Activated naive CD8-positive, alpha-beta T cell treated with anti-CD3 and anti-CD28 coated beads, Interleukin-2, amount 10 ng/mL, durations not matched to agents 7 days and 5 days (primary cell): ENCODE results near the gene RAB5B. TPM values are rescaled to one million over a fixed set of nuclear protein-coding genes. Genes with fewer than 3 reads are reported as not detected.
A peak's percentile ranks its signal among the peaks of the same experiment; 100 is the strongest.
"Not testable (repeated sequence)": the region's sequence is repeated elsewhere in the genome, so short reads cannot be mapped to it uniquely, and the experiment has no call there.

Experiments
- ATAC-seq: fragments of 150-1000 bp; cut with Tn5 transposase; one replicate; pipeline ENCODE4 v1.10.0; 2021; ENCODE audit warnings: low read depth, moderate library complexity
- POLR2A ChIA-PET: fragments of 350-600 bp; sonication (Branson Sonifier 250); formaldehyde crosslinking; loops from one replicate; lab custom pipeline; 2021; ENCODE audit warnings: antibody characterized with exemption; lab: Charles Lee
- DNase-seq: peaks from one replicate; pipeline ENCODE4 v3.0.0; 2021
- H3K27ac Mint-ChIP-seq: one replicate; pipeline ENCODE4 v1.8.0; 2022; ENCODE audit warnings: mild to moderate bottlenecking, mixed read lengths
- H3K27me3 Mint-ChIP-seq: one replicate; pipeline ENCODE4 v1.8.0; 2022; ENCODE audit warnings: mild to moderate bottlenecking, moderate library complexity, mixed read lengths
- H3K36me3 Mint-ChIP-seq: one replicate; pipeline ENCODE4 v1.8.0; 2021; ENCODE audit warnings: mild to moderate bottlenecking, mixed read lengths
- H3K4me1 Mint-ChIP-seq: one replicate; pipeline ENCODE4 v1.8.0; 2021; ENCODE audit warnings: mixed read lengths
- H3K4me3 Mint-ChIP-seq: one replicate; pipeline ENCODE4 v1.8.0; 2022; ENCODE audit warnings: mild to moderate bottlenecking, moderate library complexity, mixed read lengths
- H3K9me3 Mint-ChIP-seq: one replicate; pipeline ENCODE4 v1.8.0; 2021; ENCODE audit warnings: mixed read lengths
- total RNA-seq, 2 experiments: library from RNA; stranded (reverse); gene quantifications; one replicate each; pipeline ENCODE4 v1.2.3, GENCODE V29; 2021

Gene RAB5B
- total RNA-seq, 2 experiments from 2014 or later: 69.7 to 72.4 TPM

DNA sequence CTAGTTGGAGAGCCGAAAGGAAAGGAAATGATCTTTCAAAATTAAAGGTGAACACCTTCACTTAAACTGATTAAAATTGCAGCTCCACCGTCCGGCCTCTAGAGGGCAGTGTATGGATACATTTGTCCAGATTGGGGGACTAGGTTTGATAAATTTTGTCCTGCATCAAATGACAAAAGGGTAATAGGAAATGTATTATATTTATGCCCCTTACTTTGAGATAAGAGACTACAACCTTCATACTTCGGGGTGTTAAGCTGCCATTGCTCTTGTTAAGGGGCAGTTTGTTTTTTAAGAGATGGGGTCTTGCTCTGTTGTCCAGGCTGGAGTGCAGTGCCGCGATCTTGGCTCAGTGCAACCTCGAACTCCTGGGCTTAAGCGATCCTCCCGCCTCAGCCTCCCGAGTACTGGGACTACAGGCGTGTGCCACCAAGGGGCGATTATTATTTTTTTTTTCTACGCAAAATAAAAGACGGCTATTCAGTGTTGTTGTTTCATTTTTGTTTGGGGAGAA, 22.4 kb downstream of the RAB5B start:
- ATAC-seq: peak; percentile 49
- Mint-ChIP-seq H3K4me1 (peaks cover 21% of the 10 kb centered on the region), H3K27ac (peak overlapping the region; percentile 56), H3K9me3 (no peaks in the 10 kb centered on the region), H3K36me3 (peaks cover 18% of the 10 kb centered on the region), H3K27me3 (peaks cover 2% of the 10 kb centered on the region), H3K4me3 (peak overlapping the region; percentile 86)
- DNase-seq: no peak
- POLR2A ChIA-PET: interaction anchor here (0.6 to 3.1 kb wide), 13 partner anchors 10 to 279 kb away, joined by 3 to 18 read pairs (median 3); partner anchors contain the start of genes IKZF4, PA2G4, RAB5B and ZC3H10

GRCh38 chr12:55996715-55997534, 23.0 kb downstream of the RAB5B start, which contains the start of gene SUOX:
Gene SUOX (plus strand): TSS chr12:55997276. CDS start chr12:56002222, 4,946 bp downstream.
- POLR2A ChIA-PET: interaction anchor here (0.6 to 3.1 kb wide), 9 partner anchors 11 to 259 kb away, joined by 3 to 18 read pairs (median 14); partner anchors contain the start of genes IKZF4, PA2G4, RAB5B and ZC3H10
- DNase-seq: peak; percentile 55
- Mint-ChIP-seq H3K4me3 (peak within 1 kb of the TSS; percentile 86), H3K4me1 (peaks cover 21% of the 10 kb centered on the region), H3K27me3 (peaks cover 2% of the 10 kb centered on the region), H3K36me3 (peaks cover 13% of the 10 kb centered on the region), H3K9me3 (no peaks in the 10 kb centered on the region), H3K27ac (peak within 1 kb of the TSS; percentile 56)
- peak; percentile 87 for ATAC-seq

DNA sequence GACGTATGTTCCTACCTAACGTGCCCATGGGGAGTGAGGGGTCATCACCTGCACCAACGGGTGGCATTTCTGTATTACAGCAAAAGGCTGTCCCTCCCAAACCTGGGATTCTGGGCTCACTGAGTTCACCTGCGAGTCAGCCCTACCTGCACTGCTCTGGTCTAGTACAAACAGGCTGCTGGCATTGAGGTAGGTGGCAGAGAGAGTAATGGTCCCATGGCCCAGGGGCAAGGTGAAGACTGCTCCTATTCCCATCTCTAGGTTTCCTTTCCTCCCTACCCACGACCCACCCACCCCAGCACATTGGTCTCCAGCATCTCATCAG, 23.6 kb downstream of the RAB5B start:
- H3K4me1 Mint-ChIP-seq: peaks cover 21% of the 10 kb centered on the region
- peaks cover 2% of the 10 kb centered on the region for H3K27me3 Mint-ChIP-seq
- no peak for ATAC-seq
- no peak for DNase-seq
- POLR2A ChIA-PET: interaction anchor here (2.1 to 3.1 kb wide), 5 partner anchors 10 to 107 kb away, joined by 14 to 18 read pairs (median 15); partner anchors contain the start of genes IKZF4, PA2G4 and RAB5B
- peaks cover 9% of the 10 kb centered on the region for H3K36me3 Mint-ChIP-seq
- H3K4me3 Mint-ChIP-seq: peak overlapping the region; percentile 86
- H3K9me3 Mint-ChIP-seq: no peaks in the 10 kb centered on the region
- no peak overlapping the region for H3K27ac Mint-ChIP-seq

DNA sequence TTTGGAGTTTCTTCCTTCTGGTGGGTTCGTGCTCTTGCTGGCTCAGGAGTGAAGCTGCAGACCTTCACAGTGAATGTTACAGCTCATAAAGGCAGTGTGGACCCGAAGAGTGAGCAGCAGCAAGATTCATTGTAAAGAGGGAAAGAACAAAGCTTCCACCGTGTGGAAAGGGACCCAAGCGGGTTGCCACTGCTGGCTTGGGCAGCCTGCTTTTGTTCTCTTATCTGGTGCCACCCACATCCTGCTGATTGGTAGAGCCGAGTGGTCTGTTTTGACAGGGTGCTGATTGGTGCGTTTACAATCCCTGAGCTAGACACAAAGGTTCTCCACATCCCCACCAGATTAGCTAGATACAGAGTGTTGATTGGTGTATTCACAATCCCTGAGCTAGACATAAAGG, 25.6 kb downstream of the RAB5B start:
- H3K27me3 Mint-ChIP-seq, H3K36me3 Mint-ChIP-seq, ATAC-seq, DNase-seq, H3K9me3 Mint-ChIP-seq: not testable (repeated sequence)
- peak overlapping the region; percentile 31 for H3K4me3 Mint-ChIP-seq
- peak overlapping the region; percentile 10 for H3K27ac Mint-ChIP-seq
- POLR2A ChIA-PET: interaction anchor here (1.0 to 2.5 kb wide), 2 partner anchors 21 to 25 kb away, joined by 3 to 9 read pairs; partner anchors contain the start of gene IKZF4
- peaks cover 20% of the 10 kb centered on the region for H3K4me1 Mint-ChIP-seq

DNA sequence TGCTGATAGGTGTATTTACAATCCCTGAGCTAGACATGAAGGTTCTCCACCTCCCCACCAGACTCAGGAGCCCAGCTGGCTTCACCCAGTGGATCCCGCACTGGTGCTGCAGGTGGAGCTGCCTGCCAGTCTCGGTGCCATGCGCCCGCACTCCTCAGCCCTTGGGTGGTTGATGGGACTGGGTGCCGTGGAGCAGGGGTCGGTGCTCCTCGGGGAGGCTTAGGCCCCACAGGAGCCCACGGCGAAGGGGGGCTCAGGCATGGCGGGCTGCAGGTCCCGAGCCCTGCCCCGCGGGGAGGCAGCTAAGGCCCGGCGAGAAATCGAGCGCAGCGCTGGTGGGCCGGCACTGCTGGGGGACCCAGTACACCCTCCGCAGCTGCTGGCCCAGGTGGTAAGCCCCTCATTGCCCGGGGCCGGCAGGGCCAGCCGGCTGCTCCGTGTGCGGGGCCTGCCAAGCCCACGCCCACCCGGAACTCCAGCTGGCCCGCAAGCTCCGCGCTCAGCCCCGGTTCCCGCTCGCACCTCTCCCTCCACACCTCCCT, 26.2 kb downstream of the RAB5B start:
- DNase-seq, H3K27me3 Mint-ChIP-seq, H3K36me3 Mint-ChIP-seq, H3K27ac Mint-ChIP-seq, H3K4me3 Mint-ChIP-seq, ATAC-seq, H3K9me3 Mint-ChIP-seq: not testable (repeated sequence)
- POLR2A ChIA-PET: interaction anchor here (0.7 to 2.5 kb wide), 3 partner anchors 21 to 73 kb away, joined by 3 to 9 read pairs (median 4); partner anchors contain the start of gene IKZF4
- peaks cover 21% of the 10 kb centered on the region for H3K4me1 Mint-ChIP-seq

DNA sequence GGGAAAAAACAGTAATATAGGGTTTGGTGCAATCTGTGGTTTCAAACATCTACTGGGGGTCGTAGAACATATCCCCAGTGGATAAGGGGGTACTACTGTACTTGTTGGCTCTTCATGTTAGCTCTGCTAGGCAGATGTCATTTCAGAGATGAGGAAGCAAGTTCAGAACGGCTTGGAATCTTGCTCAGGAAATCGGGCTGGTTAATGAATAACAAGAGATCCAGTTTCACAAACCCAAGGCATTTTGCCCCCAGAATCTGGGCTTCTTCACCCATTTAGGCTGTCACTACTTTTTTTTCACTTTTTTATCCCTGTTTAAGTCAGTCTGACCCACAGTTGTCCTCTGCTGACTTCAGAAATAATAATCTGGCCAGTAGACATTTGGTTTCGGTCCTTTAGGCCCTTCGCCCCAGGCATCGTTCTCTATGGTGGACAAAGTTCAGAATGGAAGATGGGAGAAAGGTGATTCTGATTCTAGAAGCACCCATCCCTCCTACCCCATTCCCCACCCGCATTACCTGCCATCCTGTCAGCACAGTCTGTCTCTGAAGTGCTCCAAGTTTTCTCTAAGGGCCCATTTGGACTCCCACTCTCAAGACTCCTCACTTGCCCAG, 27.7 kb downstream of the RAB5B start:
- H3K27ac Mint-ChIP-seq: no peak overlapping the region
- DNase-seq (no peak), ATAC-seq (no peak)
- peaks cover 11% of the 10 kb centered on the region for H3K36me3 Mint-ChIP-seq
- POLR2A ChIA-PET: interaction anchor here (0.6 to 0.7 kb wide), 2 partner anchors 15 to 264 kb away, joined by 3 read pairs; no protein-coding TSS in a partner anchor
- peaks cover 2% of the 10 kb centered on the region for H3K27me3 Mint-ChIP-seq
- H3K4me3 Mint-ChIP-seq: no peak overlapping the region
- no peaks in the 10 kb centered on the region for H3K9me3 Mint-ChIP-seq
- H3K4me1 Mint-ChIP-seq: peaks cover 23% of the 10 kb centered on the region

DNA sequence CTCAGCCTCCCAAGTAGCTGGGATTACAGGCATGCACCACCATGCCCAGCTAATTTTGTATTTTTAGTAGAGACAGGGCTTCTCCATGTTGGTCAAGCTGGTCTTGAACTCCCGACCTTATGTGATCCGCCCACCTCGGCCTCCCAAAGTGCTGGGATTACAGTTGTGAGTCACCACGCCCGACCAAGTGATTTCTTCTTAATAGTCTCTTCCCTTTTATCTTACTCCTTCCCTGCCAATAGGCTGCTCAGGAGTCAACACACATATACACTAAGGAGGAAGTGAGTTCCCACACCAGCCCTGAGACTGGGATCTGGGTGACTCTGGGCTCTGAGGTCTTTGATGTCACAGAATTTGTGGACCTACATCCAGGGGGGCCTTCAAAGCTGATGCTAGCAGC, 29.5 kb downstream of the RAB5B start:
- ATAC-seq, H3K9me3 Mint-ChIP-seq, H3K4me3 Mint-ChIP-seq: not testable (repeated sequence)

GRCh38 chr12:56004211-56004610, 30.3 kb downstream of the RAB5B start:
- POLR2A ChIA-PET: interaction anchor here (0.5 to 1.0 kb wide), 2 partner anchors 12 to 24 kb away, joined by 3 to 5 read pairs; no protein-coding TSS in a partner anchor
- Mint-ChIP-seq H3K9me3 (no peaks in the 10 kb centered on the region), H3K36me3 (peaks cover 9% of the 10 kb centered on the region), H3K27ac (no peak overlapping the region), H3K4me1 (peaks cover 26% of the 10 kb centered on the region), H3K4me3 (no peak overlapping the region), H3K27me3 (no peaks in the 10 kb centered on the region)
- ATAC-seq (no peak), DNase-seq (peak; percentile 20)

More for the DNA sequence above, 29.5 kb downstream of the RAB5B start:
- DNase-seq: peak; percentile 16
- peaks cover 11% of the 10 kb centered on the region for H3K36me3 Mint-ChIP-seq
- POLR2A ChIA-PET: interaction anchor here (1.2 kb wide), 1 partner anchor 41 kb away, joined by 7 read pairs; no protein-coding TSS in a partner anchor
- peaks cover 25% of the 10 kb centered on the region for H3K4me1 Mint-ChIP-seq
- H3K27ac Mint-ChIP-seq, H3K27me3 Mint-ChIP-seq: not testable (repeated sequence)

DNA sequence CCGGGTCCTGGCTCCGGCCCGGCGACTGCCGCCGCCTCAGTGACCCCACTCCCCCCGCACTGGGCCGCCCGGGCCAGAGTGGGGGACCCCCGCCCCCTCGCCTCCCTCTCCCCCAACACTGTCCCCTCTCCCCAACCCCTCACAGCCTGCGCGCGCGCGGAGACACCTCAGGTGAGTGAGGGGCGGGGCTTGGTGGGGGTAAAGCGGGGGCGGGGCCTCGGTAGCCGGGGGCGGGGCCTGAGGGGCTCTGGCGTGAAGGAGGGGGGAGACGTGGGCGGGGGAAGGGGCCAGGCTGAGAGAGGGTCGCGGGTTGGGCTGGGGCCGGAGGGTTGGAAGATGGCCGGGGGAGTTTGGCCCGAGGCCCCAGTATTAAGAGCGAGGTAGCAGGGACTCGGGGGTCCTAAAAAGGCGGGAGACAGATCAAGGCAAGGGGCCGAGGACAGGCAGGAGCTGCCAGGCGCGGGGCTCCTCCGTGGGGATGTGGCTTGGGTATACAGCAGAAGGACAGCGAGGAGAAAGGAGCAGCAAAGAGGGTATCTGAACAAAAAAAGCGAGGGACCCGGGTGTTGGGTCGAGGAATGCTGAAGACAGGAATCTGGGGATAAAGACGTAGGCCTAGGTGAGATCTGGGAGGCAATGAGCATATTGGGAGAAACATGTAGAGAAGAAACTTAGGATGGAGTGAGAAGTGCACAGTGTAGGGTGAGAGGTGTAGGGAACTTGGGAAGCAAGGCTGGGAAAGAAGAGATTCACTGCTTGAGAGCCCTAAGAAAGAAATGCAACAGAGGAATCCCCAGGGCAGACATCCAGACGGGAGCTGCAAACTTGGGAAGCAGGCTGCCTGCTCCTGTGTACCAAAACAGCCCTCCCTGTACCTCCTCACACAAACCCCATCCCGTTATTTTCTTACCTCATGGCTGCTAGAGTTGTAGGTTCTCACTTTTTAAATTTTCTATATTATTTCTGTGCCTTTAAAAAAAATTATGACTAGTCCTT, 34.0 kb downstream of the RAB5B start:
- Mint-ChIP-seq H3K4me3 (peak overlapping the region; percentile 86), H3K27ac (peak overlapping the region; percentile 85), H3K27me3 (no peaks in the 10 kb centered on the region), H3K4me1 (peaks cover 22% of the 10 kb centered on the region), H3K9me3 (no peaks in the 10 kb centered on the region), H3K36me3 (peaks cover 11% of the 10 kb centered on the region)
- POLR2A ChIA-PET: interaction anchor here (0.6 to 2.9 kb wide), 7 partner anchors 10 to 96 kb away, joined by 3 to 24 read pairs (median 8); partner anchors contain the start of genes IKZF4, PA2G4 and SUOX
- ATAC-seq: peak; percentile 79
- DNase-seq: peak; percentile 79

- Mint-ChIP-seq H3K27me3 (no peaks in the 10 kb centered on the region), H3K9me3 (no peaks in the 10 kb centered on the region), H3K36me3 (peaks cover 12% of the 10 kb centered on the region), H3K4me1 (peaks cover 21% of the 10 kb centered on the region), H3K27ac (no peak overlapping the region), H3K4me3 (no peak overlapping the region)
- ATAC-seq: no peak
- DNase-seq: no peak
- POLR2A ChIA-PET: interaction anchor here (1.2 to 1.3 kb wide), 2 partner anchors 11 to 36 kb away, joined by 3 to 7 read pairs; partner anchors contain the start of genes IKZF4 and RAB5B
These were observed 36.3 kb downstream of the RAB5B start for GRCh38 chr12:56010111-56010570.

DNA sequence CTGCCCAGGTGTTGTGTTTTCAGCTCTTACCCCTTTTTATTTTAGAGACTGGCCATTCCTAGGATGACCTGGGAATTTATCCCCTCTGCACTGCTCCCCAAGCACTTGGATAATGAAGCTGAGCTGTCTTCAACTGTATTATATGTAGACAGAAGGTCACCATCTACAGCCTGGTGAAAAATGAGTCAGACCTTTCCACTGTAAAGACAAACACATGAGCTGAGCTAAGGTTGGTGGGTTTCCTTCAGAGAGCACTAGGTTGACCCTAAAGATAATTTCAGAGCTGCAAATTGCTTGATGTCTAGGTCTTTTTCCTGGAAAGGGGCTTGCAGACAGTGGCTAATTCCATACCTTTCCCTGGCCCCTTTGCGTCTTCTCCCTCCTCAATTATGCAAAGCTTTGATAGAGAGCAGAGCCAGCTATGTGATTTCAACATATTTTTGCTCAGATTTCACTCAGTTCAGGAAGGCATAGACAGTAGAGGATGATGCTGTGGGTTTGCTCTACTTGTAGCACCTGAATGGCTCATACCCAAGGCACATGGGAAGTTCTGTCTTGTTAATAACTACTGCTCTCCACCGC, 37.7 kb downstream of the RAB5B start:
- no peak overlapping the region for H3K4me3 Mint-ChIP-seq
- H3K36me3 Mint-ChIP-seq: peaks cover 11% of the 10 kb centered on the region
- DNase-seq (no peak), ATAC-seq (no peak)
- H3K4me1 Mint-ChIP-seq: peaks cover 19% of the 10 kb centered on the region
- no peak overlapping the region for H3K27ac Mint-ChIP-seq
- no peaks in the 10 kb centered on the region for H3K9me3 Mint-ChIP-seq
- no peaks in the 10 kb centered on the region for H3K27me3 Mint-ChIP-seq
- POLR2A ChIA-PET: interaction anchor here (1.5 kb wide), 1 partner anchor 9 kb away, joined by 8 read pairs; the partner anchor contains the start of gene IKZF4
